ENCODE measurements around the gene VAV3. TPM values are rescaled to one million over a fixed set of nuclear protein-coding genes. Genes with fewer than 3 reads are reported as not detected.

The VAV3 gene
- total RNA-seq, 1 donor from 2014 or later, result 12.3 TPM

DNA sequence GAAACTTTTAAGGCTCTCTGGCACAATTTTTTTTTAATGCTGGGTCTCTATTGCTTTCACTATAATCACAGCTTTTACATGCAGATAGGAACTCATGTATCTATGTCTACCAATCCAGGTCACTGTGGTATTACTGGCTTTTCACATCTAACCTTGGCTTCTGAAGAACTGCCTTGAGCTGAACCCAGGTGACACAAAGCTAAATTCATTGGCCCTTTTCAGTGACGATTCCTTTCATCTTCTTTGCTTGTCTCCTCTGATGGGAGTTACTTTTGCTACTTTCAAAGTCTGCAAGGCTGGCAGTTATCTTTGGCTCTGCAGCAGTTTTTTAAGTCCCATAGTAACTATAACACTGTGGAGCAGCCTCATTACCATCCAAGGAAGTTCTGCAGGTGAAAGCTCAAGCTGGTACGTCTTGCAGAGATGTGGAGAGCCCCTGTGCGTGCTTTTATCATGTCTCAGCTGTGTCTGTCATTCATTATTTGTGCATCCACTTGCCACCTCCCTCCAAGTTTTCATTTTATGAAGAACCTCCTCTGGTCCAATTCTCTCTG is 364.3 kb downstream of the VAV3 start:
- H3K36me3 Mint-ChIP-seq, result peaks cover 7% of the 10 kb centered on the region
- TF ChIP-seq, protein P1, sequence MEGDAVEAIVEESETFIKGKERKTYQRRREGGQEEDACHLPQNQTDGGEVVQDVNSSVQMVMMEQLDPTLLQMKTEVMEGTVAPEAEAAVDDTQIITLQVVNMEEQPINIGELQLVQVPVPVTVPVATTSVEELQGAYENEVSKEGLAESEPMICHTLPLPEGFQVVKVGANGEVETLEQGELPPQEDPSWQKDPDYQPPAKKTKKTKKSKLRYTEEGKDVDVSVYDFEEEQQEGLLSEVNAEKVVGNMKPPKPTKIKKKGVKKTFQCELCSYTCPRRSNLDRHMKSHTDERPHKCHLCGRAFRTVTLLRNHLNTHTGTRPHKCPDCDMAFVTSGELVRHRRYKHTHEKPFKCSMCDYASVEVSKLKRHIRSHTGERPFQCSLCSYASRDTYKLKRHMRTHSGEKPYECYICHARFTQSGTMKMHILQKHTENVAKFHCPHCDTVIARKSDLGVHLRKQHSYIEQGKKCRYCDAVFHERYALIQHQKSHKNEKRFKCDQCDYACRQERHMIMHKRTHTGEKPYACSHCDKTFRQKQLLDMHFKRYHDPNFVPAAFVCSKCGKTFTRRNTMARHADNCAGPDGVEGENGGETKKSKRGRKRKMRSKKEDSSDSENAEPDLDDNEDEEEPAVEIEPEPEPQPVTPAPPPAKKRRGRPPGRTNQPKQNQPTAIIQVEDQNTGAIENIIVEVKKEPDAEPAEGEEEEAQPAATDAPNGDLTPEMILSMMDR (conservative IDR thresholded peaks at IDR 0.05), result no peak
- no peaks in the 10 kb centered on the region for H3K27me3 Mint-ChIP-seq
- DNase-seq (ENCODE audit: extremely low spot score, unreplicated experiment), result no peak
- H3K4me1 Mint-ChIP-seq (ENCODE audit: unreplicated experiment), result peaks cover 8% of the 10 kb centered on the region
- H3K9me3 Mint-ChIP-seq, result peaks cover 4% of the 10 kb centered on the region
- no peak overlapping the region for H3K27ac Mint-ChIP-seq
- no peak overlapping the region for H3K4me3 Mint-ChIP-seq

DNA sequence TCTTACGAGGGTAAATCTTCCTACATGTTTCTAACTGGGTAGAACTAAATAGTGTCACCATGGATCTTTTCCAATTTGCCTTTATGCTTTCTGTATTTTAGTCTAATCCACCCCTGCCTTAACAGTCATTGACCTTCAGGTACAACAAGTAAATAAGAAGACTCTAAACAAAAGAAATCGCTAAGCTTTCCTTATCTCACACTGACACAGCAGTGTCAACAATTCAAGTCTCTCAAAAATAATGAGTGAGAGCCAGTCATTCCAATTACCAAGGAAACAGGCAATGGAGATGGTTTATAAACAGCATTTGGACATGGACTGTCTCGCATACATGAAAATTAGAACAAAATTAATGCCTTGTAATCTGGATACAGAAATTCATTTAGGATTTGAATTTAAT is 365.8 kb downstream of the VAV3 start:
- DNase-seq (ENCODE audit: extremely low spot score, unreplicated experiment), result no peak
- H3K27me3 Mint-ChIP-seq, result no peaks in the 10 kb centered on the region
- H3K27ac Mint-ChIP-seq, result no peak overlapping the region
- peaks cover 7% of the 10 kb centered on the region for H3K36me3 Mint-ChIP-seq
- TF ChIP-seq, protein P1 (conservative IDR thresholded peaks at IDR 0.05), result no peak
- peaks cover 15% of the 10 kb centered on the region for H3K4me1 Mint-ChIP-seq (ENCODE audit: unreplicated experiment)
- no peak overlapping the region for H3K4me3 Mint-ChIP-seq
- H3K9me3 Mint-ChIP-seq, result peaks cover 4% of the 10 kb centered on the region

DNA sequence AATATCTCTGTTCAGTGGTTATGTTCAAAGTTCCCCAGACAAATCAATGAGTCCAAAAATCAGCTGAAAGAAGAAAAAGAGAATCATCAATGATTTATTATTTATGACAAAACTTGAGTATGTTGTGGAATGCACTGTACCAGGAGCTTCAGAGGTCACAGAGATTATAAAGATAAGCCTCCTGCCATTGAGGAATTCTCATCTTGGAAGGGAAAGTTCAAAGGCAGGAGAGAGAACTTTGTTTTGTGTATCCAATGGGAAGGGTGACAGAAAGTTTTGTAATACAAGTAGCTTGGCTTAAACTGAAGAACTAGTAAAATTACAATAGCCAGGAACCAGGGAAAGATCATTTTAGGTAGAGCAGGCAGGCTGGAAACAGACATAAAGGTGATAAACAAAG is 367.7 kb downstream of the VAV3 start:
- H3K27ac Mint-ChIP-seq, result no peak overlapping the region
- no peak overlapping the region for H3K4me3 Mint-ChIP-seq
- TF ChIP-seq, protein P1 (conservative IDR thresholded peaks at IDR 0.05), result no peak
- no peaks in the 10 kb centered on the region for H3K27me3 Mint-ChIP-seq
- peaks cover 4% of the 10 kb centered on the region for H3K9me3 Mint-ChIP-seq
- H3K36me3 Mint-ChIP-seq, result peaks cover 7% of the 10 kb centered on the region
- H3K4me1 Mint-ChIP-seq (ENCODE audit: unreplicated experiment), result peaks cover 20% of the 10 kb centered on the region
- no peak for DNase-seq (ENCODE audit: extremely low spot score, unreplicated experiment)

DNA sequence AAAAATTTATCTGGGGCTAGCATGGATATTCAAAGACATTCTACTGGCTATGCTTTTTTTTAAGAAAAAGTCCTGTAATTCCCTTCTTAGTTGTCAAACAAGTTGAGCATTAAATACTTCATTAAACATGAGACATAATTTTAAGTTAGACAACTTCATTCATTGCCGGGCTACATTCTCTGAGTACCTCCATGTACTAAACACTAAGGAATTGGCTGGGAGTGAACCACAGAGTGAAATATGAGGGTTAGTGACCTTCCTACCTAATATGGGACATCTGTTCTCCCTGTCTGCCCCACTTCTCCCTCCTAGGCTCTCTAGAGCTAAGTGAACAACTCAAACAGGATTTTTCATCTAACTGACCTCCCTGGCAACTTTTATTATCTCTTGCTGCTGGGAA is 370.4 kb downstream of the VAV3 start:
- H3K27ac Mint-ChIP-seq, result peak overlapping the region; percentile 60
- peaks cover 20% of the 10 kb centered on the region for H3K4me1 Mint-ChIP-seq (ENCODE audit: unreplicated experiment)
- H3K36me3 Mint-ChIP-seq, result peaks cover 7% of the 10 kb centered on the region
- no peak for DNase-seq (ENCODE audit: extremely low spot score, unreplicated experiment)
- H3K9me3 Mint-ChIP-seq, result peaks cover 4% of the 10 kb centered on the region
- TF ChIP-seq, protein P1 (conservative IDR thresholded peaks at IDR 0.05), result no peak
- peak overlapping the region; percentile 44 for H3K4me3 Mint-ChIP-seq
- H3K27me3 Mint-ChIP-seq, result no peaks in the 10 kb centered on the region

DNA sequence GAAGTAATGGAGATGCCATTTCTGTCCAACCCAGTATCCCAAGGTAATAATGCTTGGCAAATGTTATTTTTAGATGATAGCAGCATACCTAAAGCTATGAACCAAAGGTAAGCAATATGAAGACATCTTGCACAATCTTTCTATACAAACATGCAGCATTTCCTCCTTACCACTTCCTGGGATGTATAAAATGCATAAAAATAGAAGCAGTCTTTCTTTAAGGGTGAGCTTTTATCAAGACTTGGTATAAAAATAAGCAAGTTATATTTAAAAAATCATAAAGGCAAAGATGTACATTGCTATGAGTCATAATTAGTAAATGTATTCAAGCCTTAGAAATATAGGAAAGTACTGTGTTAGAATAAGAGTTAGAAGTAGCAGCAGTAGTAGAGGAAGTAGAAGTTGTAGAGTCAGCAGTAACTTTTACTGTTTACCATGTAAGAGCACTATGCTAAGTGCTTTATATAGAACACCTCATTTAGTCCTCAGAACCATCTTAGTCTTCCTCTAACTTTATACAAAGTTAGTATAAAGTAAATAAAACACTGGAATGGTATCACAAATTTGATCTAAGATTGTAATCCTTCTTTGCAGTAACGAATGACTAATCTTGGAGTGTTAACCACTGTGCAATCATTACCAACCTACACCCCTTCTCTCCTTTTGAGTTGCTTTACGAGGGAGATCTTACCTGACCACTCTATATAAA is 371.3 kb downstream of the VAV3 start:
- peaks cover 3% of the 10 kb centered on the region for H3K36me3 Mint-ChIP-seq

More for the DNA sequence above, 371.3 kb downstream of the VAV3 start:
- TF ChIP-seq, protein P1 (conservative IDR thresholded peaks at IDR 0.05), result no peak
- no peaks in the 10 kb centered on the region for H3K27me3 Mint-ChIP-seq
- no peaks in the 10 kb centered on the region for H3K9me3 Mint-ChIP-seq
- peak overlapping the region; percentile 60 for H3K27ac Mint-ChIP-seq
- peaks cover 20% of the 10 kb centered on the region for H3K4me1 Mint-ChIP-seq (ENCODE audit: unreplicated experiment)
- no peak overlapping the region for H3K4me3 Mint-ChIP-seq
- no peak for DNase-seq (ENCODE audit: extremely low spot score, unreplicated experiment)
